Endothelial cell of umbilical vein (primary cell): ENCODE results near the gene AMIGO1.

ENCODE experiments used
- EZH2 ChIP-seq: IDR thresholded peaks from 2 replicates; pipeline ENCODE4 v1.6.1; 2012; ENCODE audit warnings: borderline replicate concordance, low read depth, mild to moderate bottlenecking, moderate library complexity, low read length, inconsistent platforms; ENCODE audit not compliant: severe bottlenecking
- FOS ChIP-seq: IDR thresholded peaks from 2 replicates; pipeline ENCODE4 v1.6.1; 2011; ENCODE audit warnings: mild to moderate bottlenecking, low read length, moderate library complexity, borderline replicate concordance; ENCODE audit not compliant: insufficient read depth
- GATA2 ChIP-seq: IDR thresholded peaks from 2 replicates; pipeline ENCODE4 v1.7.0; 2011; ENCODE audit warnings: low read depth, mild to moderate bottlenecking, moderate library complexity, mixed read lengths, low read length; ENCODE audit not compliant: insufficient read length, insufficient read depth
- JUN ChIP-seq: IDR thresholded peaks from 2 replicates; pipeline ENCODE4 v1.6.1; 2011; ENCODE audit warnings: borderline replicate concordance, low read depth; ENCODE audit not compliant: insufficient read length, insufficient read depth
- MYC ChIP-seq: IDR thresholded peaks from one replicate; pipeline ENCODE4 v1.6.1; 2011; ENCODE audit warnings: mild to moderate bottlenecking, low read depth, low read length
- POLR2A ChIP-seq: IDR thresholded peaks from 2 replicates; pipeline ENCODE4 v1.6.1; 2012; ENCODE audit warnings: low read depth, mild to moderate bottlenecking, control low read depth, low read length
- POLR2AphosphoS5 ChIP-seq: IDR thresholded peaks from 2 replicates; pipeline ENCODE4 v1.6.1; 2012; ENCODE audit warnings: low read depth, mild to moderate bottlenecking, control low read depth, low read length, moderate library complexity; ENCODE audit not compliant: insufficient read depth
- TF ChIP-seq, protein P1 (sequence below), 2 donors: IDR thresholded peaks; 1 replicate in 1 of 2; 2 replicates in 1 of 2; pipeline ENCODE4 v1.5.1; 2011; ENCODE audit warnings: low read length in 2 of 2, mild to moderate bottlenecking in 2 of 2, moderate library complexity in 2 of 2, control low read depth in 1 of 2, inconsistent platforms in 1 of 2, low read depth in 1 of 2; ENCODE audit not compliant: insufficient read depth in 1 of 2; ENCODE audit errors: extremely low read depth in 1 of 2
- TF ChIP-seq, protein P2 (sequence below): IDR thresholded peaks from 2 replicates; pipeline ENCODE4 v1.6.1; 2011; ENCODE audit not compliant: insufficient read depth, insufficient read length

DNA sequence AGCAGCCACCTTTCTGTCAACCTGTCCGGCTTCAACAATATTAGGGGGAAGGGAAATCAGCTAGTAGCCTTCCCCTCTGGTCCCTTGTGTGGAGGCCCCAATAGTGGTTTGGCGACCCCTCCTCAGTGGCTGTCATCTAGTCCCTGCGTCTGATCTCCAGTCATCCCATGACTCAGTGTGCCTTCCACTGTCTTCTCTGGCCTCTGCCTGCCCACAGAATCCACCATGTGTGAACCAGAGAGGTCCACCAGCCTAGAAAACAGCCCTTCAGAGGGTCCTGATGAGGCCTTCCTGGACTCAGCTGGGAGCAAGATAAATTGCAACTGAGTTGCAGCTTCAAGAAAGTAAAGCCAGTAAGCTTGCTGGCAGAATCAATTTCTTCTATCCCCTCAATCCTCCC, 29.6 kb downstream of the AMIGO1 start:
- TF ChIP-seq, protein P1, sequence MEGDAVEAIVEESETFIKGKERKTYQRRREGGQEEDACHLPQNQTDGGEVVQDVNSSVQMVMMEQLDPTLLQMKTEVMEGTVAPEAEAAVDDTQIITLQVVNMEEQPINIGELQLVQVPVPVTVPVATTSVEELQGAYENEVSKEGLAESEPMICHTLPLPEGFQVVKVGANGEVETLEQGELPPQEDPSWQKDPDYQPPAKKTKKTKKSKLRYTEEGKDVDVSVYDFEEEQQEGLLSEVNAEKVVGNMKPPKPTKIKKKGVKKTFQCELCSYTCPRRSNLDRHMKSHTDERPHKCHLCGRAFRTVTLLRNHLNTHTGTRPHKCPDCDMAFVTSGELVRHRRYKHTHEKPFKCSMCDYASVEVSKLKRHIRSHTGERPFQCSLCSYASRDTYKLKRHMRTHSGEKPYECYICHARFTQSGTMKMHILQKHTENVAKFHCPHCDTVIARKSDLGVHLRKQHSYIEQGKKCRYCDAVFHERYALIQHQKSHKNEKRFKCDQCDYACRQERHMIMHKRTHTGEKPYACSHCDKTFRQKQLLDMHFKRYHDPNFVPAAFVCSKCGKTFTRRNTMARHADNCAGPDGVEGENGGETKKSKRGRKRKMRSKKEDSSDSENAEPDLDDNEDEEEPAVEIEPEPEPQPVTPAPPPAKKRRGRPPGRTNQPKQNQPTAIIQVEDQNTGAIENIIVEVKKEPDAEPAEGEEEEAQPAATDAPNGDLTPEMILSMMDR (IDR thresholded peaks at IDR 0.05; ENCODE audit: extremely low read depth in 1 of 2, insufficient read depth in 1 of 2, low read depth in 1 of 2, low read length in 2 of 2) = no peak
- no peak for TF ChIP-seq POLR2A
- no peak for TF ChIP-seq EZH2
- TF ChIP-seq POLR2AphosphoS5 = no peak
- TF ChIP-seq, protein P2, sequence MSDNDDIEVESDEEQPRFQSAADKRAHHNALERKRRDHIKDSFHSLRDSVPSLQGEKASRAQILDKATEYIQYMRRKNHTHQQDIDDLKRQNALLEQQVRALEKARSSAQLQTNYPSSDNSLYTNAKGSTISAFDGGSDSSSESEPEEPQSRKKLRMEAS = no peak
- TF ChIP-seq JUN = no peak
- no peak for TF ChIP-seq FOS
- TF ChIP-seq GATA2 = no peak
- TF ChIP-seq MYC = no peak
